Measurements from ENCODE around the gene SRRM4.

The SRRM4 gene

GRCh38 chr12:119171691-119172425 is 190.5 kb downstream of the SRRM4 start:
- no peak for DNase-seq

- no peak for DNase-seq
Observed at GRCh38 chr12:119175081-119175480, 193.7 kb downstream of the SRRM4 start.

- no peak for DNase-seq
Observed at GRCh38 chr12:119176267-119177055, 195.1 kb downstream of the SRRM4 start.

GRCh38 chr12:119177056-119177325 is 195.7 kb downstream of the SRRM4 start:
- DNase-seq, result no peak

DNA sequence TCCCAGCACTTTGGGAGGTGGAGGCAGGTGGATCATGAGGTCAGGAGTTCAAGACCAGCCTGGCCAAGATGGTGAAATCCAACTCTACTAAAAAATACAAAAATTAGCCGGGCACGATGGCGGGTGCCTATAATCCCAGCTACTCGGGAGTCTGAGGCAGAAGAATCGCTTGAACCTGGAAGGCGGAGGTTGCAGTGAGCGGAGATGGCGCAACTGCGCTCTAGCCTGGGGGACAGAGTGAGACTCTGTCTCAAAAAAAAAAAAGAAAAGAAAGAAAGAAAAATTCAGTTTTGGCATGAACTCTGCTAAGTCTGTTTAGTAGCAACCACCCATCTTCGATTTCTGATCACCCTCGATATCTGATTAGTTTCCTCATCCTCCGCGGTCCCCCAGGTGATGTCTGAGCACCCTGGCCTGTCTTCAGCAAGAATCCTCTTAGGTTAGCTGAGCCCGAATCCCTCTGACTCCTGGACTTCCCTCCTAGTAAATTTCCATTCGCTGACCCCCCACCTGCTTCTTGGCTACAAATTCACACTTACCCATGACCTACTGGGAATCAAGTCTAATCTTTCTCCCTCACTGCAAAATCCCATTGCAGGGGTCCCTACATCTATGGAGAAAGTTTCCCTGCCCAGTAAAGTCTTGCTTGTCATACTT is 196.5 kb downstream of the SRRM4 start:
- no peak for DNase-seq

DNA sequence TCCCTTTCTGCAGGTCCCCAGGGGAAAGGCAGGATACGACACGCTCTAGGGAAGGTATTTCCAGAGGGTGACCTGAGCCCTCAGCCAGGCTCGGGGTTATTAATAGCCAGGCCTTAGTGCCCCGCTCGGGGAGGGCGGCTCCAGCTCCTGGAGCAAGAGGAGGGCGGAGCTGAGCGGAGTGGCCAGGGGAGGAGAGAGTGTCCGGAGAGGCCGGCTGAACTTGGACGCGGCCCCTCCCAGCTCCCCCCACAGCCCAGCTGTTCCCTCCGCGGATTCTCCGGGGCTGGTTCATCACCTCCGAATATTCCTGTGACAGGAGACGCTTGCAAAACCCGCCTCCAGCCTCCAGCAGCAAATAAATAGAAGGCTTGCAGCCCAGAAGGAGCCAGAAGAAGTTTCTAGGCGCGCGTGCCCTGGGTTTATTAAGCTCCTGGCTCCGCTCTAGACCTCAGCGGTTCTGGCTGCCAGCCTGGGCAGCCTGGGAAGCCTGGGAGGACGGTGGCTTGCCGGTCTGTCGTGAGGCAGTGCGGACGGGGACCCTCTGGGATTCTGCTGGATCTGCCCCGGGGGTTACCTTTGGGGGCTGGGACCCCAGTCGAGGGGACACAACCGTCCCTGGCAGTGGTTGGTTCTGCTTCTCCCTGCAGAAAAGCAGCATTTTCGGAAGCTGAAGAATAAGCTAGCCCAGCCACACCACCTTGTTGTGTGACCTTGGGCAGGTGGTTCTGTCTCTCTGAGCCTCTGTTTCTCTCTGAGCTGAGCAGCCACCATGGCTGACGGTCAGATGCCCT is 197.4 kb downstream of the SRRM4 start, which contains the start of gene HSPB8:
TSS of gene HSPB8 (plus strand) at position 388 of the 791 bp plus-strand sequence. CDS start at position 770, 382 bp downstream.
- peak; percentile 77 for DNase-seq

- no peak for DNase-seq
Observed at GRCh38 chr12:119179335-119180021, 198.1 kb downstream of the SRRM4 start.

DNA sequence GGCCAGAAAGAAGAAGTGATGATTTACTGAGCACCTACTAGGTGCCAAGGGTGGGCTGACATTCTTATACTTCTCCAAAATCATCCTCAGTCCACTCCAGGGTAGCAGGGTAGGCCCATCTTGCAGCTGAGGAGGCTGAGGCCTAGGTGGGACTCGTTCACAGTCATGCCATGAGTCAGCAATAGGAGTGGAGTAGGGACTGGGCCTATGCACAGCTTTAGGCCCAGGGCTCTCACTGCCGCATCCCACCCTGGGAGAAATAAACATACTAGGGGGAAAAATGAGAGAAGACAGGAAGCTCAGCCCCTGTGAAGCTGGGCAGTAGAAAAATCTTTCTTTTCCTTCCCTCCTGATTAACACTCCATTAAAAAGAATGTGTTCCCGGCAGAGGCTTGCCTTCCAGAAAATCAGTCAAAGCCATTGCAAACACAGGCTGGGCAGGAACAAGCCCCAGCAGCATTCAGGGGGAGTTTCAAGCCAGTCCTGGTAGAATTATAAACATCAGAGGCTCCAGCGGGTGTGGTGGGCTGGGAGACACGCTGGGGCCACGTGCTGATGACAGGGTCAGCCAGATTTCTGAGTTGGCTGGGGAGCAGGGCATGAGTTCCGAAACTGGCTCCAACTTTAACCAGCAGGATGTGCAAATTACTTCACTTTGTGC is 199.2 kb downstream of the SRRM4 start:
- peak; percentile 27 for DNase-seq

GRCh38 chr12:119181202-119181601 is 199.9 kb downstream of the SRRM4 start:
- DNase-seq, result no peak

GRCh38 chr12:119181944-119182343 is 200.6 kb downstream of the SRRM4 start:
- no peak for DNase-seq

DNA sequence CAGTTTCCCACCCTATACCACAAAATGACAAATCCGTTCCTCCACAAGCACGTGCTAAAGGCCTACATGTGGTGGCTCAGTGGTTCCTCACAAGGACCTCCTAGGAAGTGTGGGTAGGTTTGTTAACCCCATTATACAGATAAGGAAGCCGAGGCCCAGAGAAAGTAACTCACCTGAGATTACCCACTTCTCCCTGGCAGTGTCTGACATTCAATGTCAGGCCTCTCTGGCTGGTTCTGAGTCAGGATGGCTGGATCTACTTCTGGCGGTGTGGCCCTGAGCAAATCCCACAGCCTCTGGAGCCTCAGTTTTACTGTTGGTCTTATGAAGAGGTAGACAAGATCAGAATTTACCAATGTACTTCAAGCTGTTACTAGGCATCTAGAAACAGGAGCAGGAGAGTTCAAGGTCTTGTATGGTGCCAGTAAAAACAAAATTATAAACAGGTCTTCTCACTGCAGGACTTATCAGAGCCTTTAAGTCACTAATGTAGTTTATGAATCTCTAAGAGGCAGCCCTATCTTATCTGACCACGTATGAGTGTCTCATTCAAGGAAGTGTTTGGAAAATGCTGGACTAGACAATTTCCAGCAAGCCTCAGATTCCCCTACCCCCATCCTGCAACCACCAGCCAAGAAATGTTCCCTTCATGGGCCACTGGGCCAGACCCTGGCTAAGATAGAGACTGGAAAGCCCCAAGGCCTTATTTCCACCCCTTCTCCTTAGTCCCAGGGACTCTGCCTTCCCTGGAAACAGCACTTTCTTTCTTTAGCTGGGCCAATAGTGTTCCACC is 201.6 kb downstream of the SRRM4 start:
- DNase-seq, result peak; percentile 46

- DNase-seq, result peak; percentile 49
Observed at GRCh38 chr12:119183942-119184695, 202.8 kb downstream of the SRRM4 start.

GRCh38 chr12:119195256-119195655 is 213.9 kb downstream of the SRRM4 start:
- no peak for DNase-seq

GRCh38 chr12:119198440-119198839 is 217.1 kb downstream of the SRRM4 start:
- no peak for DNase-seq

DNA sequence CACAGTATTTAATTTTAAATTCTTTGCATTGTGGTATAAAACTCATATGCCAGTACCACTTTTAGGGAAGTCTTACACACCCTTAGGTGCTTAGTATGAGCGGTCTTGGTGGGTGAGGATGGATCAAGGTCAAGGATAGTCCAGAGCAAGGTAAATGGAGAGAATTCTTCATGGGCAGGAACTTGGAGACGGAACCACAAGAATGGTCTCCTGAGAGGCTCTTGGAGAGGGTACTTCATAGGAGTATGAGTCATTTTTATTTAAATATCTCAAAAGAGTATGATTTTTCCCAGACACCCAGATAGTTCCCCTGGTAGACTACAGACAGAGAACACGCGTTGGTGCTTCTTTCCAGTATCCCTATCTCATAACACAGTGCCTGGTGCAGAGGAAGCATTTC is 219.3 kb downstream of the SRRM4 start:
- DNase-seq, result no peak

- no peak for DNase-seq
Observed at GRCh38 chr12:119201789-119202543, 220.6 kb downstream of the SRRM4 start.

DNA sequence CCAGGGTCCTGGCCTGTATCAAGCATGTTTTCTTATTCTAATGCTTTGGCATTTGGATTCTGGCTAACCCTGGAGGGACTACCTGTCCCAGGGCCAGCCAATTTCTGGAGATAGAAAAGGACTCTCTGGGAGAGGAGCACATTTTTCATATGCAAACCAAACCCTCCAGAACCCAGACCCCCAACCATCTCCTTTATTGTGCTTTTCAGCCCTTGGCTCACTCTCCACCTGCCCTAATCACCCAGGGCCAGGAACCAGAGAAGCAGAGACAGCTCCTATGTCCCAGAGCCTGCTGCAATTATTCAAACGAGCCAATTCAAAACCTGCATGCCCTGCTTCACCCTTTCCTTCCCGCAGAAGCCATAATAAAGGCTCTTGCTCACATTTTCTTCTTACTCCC is 221.2 kb downstream of the SRRM4 start:
- no peak for DNase-seq

GRCh38 chr12:119204131-119204530 is 222.8 kb downstream of the SRRM4 start:
- DNase-seq, result no peak

GRCh38 chr12:119204671-119205285 is 223.4 kb downstream of the SRRM4 start:
- no peak for DNase-seq
